GM19023 (cell line): Measurements from ENCODE around the gene MYL12B.
A peak's percentile ranks its signal among the peaks of the same experiment; 100 is the strongest.
"Not testable (repeated sequence)": the region's sequence is repeated elsewhere in the genome, so short reads cannot be mapped to it uniquely, and the experiment has no call there.

Experiments used
- ATAC-seq: cut with Tn5 transposase; IDR thresholded peaks from one replicate; pipeline ENCODE4 v1.9.1; 2021; ENCODE audit warnings: mild to moderate bottlenecking, moderate library complexity; ENCODE audit not compliant: unreplicated experiment

Gene MYL12B

DNA sequence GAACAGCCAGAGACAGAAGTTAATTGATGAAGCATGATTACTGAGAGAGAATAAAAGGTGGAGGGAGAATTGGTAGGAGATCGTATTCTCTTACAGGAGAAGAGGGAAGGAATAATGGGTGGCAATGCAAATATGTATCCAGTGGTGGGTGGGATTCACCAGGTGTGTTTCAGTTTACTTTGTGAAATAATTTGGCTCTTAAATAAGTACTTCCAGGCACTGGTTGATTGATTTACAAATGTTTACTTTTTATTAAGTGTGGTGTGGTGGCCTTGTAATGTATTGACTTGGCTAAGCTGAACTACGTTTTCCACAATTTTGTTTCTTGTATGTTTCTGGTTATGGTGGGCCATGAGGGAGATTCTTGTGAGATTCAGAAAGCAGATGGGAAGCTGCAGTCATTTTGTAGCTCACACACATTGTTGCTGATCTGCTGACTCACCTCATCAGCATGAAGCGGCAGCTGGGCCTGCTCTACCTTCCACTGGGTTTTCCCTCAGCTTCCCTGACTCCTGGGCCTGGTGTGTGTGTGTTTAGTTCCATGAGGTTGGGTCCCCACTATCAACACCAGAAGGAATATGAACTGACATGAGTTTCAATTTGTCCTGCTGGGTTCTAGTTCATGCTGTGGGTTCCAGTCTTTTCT lies 32.6 kb downstream of the MYL12B start:
- ATAC-seq: no peak

DNA sequence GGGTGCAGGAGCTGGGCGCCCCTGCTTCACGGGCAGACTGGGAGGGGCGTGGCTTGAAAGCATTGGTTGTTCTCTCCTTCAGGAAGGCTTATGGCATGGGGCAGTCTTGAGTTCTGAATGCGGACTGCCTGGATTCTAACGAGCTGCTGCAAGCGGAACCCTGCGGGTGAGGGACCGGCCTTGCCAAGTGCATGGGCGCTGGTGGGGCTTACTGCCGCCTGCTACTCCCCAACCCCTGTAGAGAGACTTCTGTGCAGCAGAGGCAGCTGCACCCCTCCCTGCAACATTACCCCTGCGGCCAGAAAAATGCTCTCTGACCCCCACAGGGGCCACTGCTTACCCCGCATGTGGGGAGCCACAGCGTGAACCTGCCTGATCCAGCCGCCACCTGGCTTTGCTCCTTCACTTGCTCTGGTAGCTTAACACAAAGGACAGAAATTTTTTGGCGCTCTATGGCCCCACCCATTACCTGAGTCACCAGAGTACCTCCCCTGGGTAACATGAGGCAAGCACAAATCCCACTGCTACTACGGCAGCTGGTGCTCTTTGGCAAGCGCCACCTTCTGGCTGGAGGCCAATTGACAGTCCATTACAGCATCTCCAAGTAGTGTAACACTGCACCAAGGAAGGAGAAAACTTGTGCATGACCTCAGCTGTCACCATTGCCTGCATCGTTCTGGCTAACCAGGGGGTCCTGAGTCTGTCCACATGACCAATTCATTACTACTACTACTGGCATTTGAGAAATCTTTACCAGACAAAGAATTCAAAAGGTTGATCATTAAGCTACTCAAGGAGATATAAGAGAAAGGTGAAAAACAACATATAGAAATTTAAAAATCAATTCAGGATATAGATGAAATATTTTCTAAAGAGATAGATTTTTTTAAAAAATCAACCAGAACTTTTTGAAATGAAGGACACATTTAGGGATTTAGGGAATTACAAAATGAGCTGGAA lies 35.4 kb downstream of the MYL12B start:
- ATAC-seq: peak; percentile 100

DNA sequence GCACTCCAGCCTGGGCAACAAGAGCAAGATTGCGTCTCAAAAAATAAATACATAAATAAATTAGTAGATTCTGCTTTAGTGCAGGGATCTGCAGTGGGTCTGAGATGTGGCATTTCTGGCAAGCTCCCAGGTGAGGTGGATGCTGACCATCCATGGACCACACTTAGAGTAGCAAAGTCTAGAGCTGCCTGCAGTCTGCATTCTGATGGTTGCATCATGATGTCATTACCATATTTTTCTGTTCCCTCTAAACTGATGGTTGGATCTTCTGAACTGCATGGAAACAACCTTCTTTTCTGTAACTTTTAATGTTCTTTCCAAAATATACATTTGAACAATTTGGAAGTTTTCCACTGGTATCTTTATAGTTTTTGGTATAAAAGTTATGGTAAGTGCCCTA lies 42.9 kb downstream of the MYL12B start:
- no peak for ATAC-seq

DNA sequence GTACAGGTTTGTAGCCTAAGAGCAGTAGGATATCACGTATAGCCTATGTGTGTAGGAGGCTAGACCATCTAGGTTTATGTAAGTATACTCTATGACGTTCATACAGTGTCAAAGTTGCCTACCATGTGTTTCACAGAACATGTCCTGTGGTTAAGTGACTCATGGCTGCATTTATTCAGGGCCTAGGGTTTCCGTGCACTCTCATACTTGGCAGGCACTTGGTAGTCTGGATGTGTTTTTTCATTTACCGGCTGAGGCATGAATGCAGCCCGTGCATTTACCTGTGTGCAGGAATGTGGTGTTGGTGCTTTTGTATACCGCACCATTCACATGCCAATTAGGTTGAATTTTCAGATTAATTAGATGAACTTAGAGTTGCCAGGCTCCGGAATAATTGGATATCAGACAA lies 43.4 kb downstream of the MYL12B start:
- no peak for ATAC-seq

DNA sequence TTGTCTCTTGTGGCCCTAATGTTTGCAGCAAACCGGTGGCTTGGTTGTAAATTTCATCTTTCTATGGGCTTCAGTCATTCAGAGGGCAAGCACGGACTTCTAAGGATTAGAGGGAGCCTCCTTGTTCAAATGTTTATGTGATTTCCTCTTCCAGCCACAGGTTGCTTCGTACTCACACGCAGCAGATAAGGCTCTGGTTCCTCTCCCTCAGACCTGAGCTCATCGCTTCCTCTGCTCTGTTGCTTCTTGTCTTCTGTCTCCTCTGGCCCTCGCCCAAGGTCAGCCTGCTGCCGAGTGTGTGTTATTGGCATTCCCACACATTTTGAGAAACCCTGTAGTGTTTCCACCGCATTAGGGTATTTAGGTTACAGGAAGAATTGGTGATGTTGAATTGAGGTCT lies 44.0 kb downstream of the MYL12B start:
- ATAC-seq: no peak

DNA sequence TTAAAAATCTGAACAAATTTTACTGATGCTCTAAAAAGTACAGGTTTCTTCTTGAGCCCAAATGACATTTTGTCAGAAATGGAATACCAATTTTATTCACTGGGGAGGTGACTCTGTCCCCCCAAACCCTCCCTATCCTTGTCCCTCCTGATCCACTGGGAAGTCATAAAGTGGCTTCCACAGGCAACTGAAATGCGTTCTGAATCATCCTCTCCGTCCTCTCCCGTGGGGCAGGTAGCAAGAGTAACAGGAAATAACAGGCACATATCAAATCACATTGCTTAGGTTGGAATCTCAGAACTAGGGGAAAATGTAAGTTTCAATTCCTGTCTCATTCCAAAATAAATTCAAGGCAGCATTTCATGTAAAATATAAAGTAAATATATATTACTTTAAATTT lies 44.5 kb downstream of the MYL12B start:
- ATAC-seq: no peak

DNA sequence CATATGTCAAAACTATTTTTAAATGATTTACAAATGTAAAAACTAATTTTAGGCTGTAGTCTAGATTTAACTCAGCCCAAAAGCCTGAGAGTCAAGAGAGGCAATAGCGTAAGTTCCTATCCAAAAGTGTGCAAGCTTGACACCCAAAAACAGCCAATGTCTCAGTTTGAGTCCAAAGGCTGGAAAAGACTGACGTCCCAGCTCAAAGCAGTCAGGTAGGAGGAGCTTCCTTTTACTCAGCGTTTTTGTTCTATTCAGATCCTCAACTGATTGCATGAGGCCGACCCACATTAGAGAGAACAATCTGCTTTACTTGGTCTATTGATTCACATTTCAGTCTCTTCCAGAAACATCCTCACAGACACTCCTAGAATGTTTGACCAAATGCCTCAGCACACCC lies 51.8 kb downstream of the MYL12B start:
- ATAC-seq: no peak

DNA sequence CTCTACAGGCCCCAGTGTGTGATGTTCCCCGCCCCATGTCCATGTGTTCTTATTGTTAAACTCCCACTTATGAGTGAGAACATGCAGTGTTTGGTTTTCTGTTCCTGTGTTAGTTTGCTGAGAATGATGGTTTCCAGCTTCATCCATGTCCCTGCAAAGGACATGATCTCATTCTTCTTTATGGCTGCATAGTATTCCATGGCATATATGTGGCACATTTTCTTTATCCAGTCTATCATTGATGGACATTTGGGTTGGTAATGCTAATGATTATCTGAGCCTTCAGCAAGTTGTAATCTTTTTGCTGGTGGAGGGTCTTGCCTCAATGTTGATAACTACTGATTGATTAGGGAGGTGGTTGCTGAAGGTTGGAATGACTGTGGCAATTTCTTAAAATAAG lies 53.4 kb downstream of the MYL12B start:
- ATAC-seq: not testable (repeated sequence)

DNA sequence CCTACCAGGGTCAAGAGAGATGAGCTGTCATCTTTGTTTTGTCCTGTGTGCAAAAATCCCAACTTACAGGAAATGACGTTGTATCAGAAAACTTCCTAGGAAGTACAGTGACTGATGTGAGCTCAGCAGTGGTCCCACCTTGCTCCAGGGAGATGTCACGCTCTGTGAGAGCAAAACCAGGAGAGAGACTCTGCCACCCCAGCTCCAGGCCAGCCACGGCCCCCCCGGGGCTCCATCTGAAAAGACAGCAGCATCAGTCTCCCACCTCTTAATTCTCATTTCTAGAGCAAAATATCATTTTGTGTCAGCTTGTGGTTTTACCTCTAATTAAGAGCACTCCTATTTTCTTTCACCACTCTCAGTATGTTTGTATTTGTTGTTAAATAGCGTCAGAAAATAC lies 57.5 kb downstream of the MYL12B start:
- no peak for ATAC-seq

DNA sequence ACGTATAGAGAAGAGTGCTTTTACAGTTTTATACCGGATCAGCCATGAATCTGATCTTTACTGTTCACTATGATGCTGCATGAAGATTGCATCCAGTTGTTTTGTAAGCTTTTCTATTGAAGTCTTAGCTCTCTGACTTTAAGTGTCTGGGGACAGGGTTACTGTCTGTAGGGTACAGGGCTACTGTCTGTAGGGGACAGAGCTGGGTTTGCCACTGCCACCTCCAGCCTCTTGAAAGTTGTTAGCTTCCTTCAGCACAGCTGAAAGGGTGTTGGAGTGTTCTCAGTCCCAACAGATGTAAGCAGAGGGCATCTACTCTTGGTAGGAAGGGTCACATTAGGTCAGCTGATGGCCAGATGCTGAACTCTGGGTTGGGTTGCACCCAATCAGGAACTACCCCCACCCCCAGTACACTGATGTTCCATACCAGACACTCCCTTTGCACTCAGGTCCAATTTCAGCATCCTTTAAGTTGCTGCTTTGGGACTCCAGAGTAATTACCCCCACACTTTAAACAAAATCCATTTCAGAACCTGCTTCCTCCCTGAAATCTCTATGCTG lies 58.0 kb downstream of the MYL12B start:
- no peak for ATAC-seq

DNA sequence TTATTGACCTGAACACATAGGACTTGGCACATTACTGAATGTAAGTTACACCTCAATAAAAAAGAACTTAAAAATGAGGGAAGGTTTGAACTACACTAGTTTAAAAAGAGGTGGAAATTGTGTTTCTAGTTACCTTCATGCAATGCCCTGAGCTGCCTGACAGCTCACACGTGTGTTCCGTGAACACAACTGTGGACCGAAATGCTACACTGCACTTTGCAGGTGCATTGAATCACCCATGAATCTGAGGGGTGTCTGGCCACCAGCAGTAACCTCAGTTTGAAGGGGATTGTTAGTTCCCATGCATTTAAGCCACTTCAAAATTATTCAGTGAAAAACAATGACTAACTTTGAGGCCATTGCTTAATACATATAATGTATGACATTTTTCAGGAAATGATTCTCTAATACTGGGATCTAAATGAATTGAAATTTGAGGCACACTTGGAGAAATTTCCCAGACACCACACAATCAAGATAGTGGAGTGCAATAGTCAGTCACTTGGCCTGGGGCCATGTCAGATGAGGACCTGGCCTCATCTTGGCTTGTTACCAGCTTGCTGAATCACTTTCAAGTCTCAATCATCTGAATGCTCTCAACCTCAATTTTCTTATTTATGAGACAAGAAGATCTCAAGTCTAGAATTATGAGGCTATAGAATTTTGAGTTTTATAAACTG lies 59.3 kb downstream of the MYL12B start:
- no peak for ATAC-seq

- no peak for ATAC-seq
These were observed 62.0 kb downstream of the MYL12B start for GRCh38 chr18:3323900-3324299.
